Eye (tissue), 1 donor: Measurements from ENCODE around the gene SMCO3.
"Not testable (repeated sequence)": the region's sequence is repeated elsewhere in the genome, so short reads cannot be mapped to it uniquely, and the experiment has no call there.

Experiments used
- DNase-seq: peaks from one replicate; pipeline ENCODE4 v3.0.0-alpha.2; 2015

The SMCO3 gene

DNA sequence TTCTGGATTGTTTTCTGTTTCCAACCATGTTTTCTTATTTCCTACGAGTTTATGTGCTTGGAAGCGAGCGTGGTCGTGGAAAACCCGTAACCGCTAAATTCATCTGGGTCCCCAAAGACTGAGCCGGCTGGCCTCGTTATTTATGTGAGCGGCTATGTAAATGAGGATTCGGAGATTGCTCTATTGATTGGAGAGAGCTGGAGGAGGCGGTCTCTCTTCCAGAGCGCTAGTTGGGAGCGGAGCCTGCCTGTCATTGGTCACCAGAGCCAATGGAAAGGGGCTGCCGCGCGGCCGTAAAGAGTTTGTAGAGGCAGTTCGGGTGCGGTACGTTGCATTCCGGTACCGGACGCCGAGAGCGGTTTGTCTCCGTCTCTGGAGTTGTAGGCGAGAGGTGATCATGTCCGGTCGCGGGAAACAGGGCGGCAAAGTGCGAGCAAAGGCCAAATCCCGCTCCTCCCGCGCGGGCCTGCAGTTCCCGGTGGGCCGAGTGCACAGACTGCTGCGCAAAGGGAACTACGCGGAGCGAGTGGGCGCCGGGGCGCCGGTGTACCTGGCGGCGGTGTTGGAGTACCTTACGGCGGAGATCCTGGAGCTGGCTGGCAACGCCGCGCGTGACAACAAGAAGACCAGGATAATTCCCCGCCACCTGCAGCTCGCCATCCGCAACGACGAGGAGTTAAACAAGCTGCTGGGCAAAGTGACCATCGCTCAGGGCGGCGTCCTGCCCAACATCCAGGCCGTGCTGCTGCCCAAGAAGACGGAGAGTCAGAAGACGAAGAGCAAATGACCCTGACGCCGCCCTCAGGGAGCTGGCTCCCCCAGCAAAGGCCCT, 39.7 kb downstream of the SMCO3 start:
- peak; percentile 98 for DNase-seq

DNA sequence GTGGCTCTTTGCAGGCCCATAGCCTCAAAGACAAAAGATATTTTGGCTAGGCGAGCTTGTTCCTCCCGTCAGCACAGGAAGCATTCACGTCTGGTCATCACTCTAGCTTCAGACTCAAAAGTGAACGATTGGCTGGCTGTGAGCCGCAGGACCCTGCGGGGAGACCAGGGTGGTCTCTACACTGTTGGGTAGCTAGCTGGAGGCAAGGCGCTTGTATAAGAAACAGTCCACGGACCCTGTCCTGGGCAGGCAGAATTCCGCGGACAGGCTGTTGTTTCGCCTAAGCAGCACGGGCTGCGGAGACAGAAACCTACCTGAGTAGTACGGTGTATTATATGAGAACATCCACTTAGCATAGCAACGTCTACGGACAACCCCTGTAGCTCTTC, 40.3 kb downstream of the SMCO3 start:
- DNase-seq = no peak

DNA sequence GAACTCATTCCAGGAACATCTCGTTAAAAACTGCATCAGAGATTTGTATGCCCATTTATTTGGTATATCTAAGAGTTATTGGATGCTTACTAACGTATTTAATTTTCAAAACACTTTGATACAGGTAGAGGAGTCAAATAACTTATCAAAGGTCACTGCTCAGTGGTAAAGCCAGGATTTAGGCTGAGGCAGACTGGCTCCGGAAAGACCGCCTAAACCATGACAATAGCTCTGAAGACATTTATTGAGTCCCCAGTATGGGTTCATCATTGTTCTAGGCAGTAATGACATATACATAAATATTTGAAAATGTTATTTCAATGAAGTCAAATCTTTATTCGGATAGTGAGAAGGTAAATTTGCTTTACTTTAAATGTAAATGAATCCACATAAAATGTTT, 41.0 kb downstream of the SMCO3 start:
- DNase-seq = no peak

DNA sequence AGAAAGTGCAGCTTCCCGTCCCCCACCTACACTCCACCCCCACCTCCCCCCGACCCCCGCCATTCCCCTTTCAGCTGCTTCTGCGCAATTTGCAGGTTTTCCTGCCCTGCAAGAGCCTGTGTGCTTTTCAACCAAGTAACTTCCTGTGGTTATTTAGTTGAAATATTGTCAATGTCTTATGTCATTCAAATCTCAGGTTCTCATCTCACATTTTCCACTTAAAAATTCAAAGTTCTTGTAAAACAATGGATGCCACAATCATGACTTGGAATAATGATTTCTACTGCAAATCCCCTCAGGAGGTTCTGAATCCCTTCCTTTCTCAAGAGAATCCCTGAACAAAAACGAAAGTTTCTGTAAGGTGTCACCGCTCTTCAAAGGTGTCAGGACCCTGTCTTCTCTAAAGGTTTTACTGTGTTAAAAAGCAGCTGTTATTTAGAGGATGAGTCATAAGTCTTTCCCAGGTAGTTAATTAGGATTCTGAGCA, 42.3 kb downstream of the SMCO3 start:
- no peak for DNase-seq

DNA sequence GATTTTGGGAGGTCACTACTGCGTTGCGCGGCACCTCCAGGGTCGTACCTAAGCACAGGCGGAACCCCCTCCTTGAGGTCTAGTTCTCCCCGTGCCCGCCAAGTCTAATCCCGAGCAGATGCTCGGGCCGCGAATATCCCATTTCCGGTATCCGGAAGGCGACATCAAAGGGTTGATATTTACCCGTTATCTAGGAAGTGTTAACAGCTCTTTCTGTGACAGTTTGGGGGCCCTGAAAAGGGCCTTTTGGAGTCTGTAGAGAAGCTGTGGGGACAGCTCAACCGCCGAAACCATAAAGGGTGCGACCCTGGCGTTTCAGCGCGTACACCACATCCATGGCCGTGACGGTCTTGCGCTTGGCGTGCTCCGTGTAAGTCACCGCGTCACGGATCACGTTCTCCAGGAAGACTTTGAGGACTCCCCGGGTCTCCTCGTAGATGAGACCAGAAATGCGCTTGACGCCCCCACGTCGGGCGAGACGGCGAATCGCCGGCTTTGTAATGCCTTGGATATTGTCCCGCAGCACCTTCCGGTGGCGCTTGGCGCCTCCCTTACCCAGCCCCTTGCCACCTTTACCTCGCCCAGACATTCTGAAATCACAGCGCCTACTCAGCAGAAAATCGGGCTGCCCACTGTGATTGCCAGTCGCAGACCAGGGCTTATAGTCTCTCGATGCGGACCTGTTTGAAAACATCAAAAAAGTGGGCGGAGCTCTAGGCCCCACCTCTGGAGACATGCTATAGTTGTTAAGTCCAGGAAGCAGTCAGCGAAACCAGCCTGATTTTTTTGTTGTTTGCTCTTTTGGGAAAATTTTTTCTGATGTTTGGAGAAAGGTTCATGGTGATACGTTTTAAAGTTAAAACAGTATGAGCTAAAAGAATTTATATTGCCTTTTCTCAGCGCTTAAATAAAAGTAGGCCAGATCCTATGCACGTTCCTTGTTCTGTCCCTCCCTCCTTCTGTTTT, 43.2 kb downstream of the SMCO3 start:
- DNase-seq = peak; percentile 98

DNA sequence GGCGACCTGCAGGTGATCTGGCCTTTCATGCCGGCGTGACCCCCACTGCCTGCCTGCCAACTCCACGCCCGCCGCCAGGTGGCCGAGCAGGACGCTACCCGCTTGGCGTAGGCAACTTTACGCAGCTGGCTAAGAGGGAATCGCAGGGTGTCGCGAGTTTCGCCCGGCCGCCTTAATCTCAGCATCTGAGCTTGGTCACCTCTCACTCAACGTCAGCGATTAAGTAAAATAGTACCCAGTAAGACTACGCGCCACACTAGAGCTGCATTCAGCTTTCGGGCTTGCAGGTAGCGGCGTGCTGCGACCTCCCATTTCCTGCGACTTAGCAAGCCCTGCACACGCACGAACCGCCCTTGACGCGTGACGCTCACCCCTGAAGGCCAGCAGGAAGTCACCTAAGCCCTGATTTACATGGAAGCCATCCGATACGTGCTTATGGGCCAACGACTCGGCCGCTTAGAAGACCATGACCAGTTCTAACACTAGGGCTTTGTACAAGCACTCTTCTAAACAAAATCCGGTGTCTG, 44.0 kb downstream of the SMCO3 start:
- DNase-seq = peak; percentile 93

DNA sequence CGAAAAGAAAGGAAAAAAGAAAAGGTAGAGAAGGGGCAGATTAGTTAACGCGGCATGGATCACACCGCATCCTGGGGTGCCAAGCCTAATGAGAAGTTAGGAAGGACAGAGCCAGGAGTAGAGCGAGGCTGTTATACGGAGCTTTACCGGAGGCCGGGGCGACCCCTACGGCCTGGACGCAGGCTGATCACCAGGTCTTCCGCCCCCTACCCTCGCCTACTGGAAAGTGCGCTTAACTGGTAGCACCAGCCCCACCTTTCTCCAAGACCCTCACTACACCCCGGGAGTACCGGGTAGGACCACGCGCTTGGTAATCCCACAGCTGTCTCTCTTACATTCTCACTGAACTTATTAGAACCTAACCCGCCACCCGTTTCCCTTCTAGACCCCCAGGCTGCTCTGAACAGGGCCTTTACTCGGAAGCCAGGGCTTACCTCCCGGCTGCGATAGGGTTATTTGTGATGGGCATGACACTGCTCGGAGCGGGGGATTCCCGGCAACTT, 44.5 kb downstream of the SMCO3 start:
- DNase-seq = no peak

DNA sequence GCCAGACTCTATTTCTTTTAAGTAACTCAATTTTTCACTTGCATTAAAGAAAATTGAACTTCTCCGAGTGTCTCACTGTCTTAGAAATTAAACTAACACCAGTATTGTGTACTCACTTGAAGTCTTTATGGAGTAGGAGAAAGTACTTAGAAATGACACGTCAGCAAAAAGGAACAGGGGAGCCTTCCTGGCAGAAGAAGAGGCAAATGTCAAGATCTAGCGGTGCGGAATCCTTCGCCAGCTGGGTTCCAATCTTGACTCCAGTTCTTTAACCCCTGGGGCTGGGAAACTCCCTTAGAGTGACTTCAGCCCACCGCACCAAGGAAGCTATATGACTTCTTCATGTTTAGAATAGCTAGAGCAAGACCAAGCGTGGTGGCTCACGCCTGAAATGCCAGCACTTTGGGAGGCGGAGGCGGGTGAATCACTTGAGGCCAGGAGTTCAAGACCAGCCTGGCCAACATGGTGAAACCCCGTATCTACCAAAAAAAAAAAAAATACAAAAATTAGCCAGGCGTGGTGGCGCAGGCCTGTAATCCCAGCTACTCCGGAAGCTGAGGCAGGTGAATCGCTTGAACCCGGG, 45.1 kb downstream of the SMCO3 start:
- DNase-seq = peak; percentile 24

DNA sequence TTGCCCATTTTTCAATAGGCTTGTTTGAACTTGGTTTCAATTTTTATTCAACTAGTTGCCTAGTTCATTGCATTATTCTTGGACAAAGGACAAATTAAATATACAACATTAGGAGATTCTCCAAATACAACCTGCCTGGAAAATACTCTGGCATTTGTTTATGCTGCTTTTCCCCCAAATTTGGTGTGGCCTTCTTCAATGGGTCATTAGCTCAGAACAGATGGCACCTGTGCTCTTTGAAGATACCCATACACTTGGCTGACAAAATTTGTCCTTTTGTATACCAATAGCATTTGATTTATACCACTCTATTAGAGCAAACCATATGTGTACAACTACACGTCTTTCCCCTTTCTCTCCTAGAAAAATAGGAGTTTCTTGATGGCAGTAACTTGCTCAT, 46.4 kb downstream of the SMCO3 start:
- DNase-seq = no peak

DNA sequence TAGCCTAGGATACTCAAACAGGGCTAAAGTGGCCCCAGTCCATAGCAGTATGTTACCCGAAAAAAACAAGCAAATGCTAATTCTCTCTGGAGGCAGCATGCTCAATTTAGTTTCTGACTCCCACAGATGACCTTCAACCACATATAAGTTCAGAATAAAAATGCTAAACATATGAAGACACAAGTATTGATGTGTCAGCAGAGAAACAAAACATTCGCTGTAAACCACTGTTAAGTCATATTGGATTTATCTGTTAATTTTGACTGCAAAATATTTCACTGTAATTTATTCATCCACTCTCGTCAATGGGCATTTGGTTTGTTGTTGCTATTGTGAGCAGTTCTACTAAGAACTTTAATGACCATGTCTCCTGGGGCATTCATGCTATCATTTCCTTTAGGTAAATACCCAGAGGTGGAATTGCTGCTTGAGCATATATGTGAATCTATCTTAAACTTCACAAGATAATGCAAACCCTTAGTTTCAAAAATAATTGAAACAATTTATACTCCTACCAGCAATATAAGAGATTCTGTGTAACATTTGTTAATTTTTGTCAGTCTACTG, 47.2 kb downstream of the SMCO3 start:
- no peak for DNase-seq

DNA sequence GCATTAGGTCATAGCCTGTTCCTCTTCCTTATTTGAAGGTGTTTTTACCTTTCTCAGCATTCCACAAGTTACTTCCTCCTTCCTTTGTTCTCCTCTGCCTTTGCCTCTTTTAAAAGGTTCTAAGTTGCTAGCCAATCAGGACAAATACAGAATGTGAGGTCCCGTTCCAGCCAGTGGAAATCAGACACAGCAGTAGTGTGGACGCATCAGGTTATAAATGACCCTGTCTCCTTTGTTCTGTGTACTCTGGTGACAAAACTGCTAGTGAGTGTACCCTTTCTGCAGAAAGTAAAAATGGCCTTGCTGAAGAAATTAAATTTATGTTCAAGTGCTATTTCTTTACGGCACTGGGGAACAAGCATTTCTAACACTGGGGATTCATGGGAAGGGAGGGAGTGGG, 48.0 kb downstream of the SMCO3 start:
- not testable (repeated sequence) for DNase-seq

DNA sequence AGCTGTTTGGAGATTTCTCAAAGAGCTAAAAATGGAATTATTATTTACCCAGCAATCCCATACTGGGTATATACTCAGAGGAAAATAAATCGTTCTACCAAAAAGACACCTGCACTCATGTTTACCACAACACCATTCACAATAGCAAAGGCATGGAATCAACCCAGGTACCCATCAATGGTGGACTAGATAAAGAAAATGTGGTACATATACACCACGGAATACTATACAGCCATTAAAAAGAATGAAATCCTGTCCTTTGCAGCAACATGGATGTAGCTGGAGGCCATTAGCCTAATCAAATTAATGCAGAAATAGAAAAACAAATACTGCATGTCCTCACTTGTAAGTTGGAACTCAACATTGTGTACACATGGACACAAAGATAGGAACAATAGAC, 48.6 kb downstream of the SMCO3 start:
- DNase-seq = no peak

DNA sequence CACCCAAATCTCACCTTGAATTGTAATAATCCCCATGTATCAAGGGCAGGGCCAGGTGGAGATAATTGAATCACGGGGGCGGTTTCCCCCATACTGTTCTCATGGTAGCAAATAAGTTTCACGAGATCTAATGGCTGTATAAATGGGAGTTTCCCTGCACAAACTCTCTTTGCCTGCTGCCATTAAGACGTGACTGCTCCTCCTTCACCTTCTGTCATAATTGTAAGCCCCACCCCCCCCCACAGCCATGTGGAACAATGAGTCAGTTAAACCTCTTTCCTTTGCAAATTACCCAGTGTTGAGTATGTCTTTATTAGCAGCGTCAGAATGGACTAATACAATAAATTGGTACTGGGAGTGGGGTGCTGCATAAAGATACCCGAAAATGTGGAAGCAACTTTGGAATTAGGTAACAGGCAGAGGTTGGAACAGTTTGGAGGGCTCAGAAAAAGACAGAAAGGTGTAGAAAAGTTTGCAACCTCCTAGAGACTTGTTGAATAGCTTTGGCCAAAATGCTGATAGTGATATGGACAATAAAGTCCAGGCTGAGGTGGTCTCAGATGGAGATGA, 54.2 kb downstream of the SMCO3 start:
- DNase-seq = not testable (repeated sequence)

DNA sequence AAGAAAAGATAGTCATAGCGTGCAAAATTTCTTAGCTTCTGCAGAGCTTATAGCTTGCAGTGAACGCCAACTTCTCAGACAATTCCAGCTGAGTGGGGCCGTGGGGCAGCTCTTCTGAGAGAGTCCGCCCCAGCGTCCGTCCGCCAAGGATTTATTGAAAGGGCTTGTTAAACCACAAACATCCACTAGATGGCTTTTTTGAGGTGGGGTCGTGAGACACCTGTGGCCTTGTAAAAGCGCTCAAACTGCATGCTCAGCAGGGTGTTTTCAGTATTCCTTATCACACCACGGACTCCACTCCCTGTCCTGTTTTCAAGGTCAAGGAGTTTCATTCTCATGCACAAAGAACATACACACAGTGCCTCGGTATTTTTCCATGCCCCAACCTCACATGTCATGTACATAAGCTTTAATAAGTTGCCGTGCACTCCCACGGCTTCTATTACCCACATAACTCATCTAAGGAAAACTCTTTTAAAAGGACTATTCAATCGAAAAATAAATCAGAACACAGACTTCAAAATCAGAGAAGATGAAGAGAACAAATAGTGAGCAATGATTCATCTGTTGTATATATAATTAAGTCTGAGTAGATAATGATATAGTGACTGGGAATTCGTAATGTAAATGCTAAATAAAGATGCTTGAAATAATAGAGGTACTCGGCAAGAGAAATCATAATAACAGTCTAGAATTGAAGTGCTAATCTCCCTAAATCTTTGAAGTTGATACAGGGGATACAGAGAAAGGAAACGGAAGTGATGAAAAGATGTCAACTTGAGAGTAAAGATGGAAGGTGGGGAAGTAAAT, 57.4 kb downstream of the SMCO3 start:
- peak; percentile 20 for DNase-seq
